Measurements from ENCODE around the gene STAM.

The STAM gene

GRCh38 chr10:17685233-17685840 lies 41.4 kb downstream of the STAM start:
- TF ChIP-seq TAF1 (IDR thresholded peaks at IDR 0.05; ENCODE audit: borderline replicate concordance, insufficient read depth, low read length), result no peak

DNA sequence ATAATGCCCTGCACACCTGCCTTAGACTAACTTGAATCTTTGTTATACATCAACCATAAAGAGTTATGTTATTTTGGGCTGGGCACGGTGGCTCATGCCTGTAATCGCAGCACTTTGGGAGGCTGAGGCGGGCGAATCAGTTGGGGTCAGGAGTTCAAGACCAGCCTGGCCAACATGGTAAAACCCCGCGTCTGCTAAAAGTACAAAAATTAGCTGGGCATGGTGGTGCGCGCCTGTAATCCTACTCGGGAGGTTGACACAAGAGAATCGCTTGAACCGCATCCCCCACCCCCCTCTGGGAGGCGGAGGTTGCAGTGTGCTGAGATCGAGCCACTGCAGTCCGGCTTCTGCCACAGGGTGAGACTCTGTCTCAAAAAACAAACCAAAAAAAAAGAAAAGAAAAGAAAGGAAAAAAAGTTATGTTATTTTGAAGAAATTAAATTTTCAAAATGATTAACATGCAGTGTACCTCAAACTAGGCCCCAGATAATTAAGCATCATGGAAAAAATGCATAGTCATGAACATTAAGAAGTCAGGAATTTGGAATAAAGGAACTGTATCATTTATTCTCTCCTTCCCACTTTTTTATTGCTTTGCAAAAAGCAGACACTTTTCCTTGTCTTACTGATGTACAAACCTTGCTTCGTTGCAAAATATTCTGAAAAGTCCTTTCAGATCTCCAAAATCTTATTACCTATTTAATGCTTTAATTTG lies 43.3 kb downstream of the STAM start:
- no peak for TF ChIP-seq SIN3A (IDR thresholded peaks at IDR 0.05; ENCODE audit: borderline replicate concordance, insufficient read depth, low read length)

DNA sequence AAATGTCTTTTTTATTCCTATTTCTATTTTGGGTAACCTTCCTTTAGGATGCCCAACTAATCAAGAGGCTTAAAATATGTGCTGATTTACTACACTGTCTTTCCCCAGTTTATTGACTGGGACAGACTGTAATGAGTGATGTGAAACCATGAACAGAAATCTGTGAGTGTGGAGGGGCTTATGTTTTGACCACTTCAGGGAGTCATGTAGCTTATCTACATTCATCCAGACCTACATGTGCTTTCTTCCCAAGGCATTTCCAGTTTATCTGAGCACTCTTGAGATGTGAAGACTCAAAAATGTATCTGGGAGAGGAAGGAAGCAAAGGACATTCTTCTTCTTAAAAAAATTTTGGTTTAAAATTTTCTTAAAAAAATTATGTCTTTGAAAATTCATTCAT lies 45.2 kb downstream of the STAM start:
- TF ChIP-seq FOXP2 (optimal IDR thresholded peaks at IDR 0.05; ENCODE audit: borderline replicate concordance, extremely low read depth, extremely low read length, insufficient read depth) (no peak), POLR2AphosphoS5 (IDR thresholded peaks at IDR 0.05; ENCODE audit: low read depth, low read length) (no peak), TAF1 (IDR thresholded peaks at IDR 0.05; ENCODE audit: borderline replicate concordance, insufficient read depth, low read length) (no peak), SIN3A (IDR thresholded peaks at IDR 0.05; ENCODE audit: borderline replicate concordance, insufficient read depth, low read length) (no peak)
- TF ChIP-seq, protein P1, sequence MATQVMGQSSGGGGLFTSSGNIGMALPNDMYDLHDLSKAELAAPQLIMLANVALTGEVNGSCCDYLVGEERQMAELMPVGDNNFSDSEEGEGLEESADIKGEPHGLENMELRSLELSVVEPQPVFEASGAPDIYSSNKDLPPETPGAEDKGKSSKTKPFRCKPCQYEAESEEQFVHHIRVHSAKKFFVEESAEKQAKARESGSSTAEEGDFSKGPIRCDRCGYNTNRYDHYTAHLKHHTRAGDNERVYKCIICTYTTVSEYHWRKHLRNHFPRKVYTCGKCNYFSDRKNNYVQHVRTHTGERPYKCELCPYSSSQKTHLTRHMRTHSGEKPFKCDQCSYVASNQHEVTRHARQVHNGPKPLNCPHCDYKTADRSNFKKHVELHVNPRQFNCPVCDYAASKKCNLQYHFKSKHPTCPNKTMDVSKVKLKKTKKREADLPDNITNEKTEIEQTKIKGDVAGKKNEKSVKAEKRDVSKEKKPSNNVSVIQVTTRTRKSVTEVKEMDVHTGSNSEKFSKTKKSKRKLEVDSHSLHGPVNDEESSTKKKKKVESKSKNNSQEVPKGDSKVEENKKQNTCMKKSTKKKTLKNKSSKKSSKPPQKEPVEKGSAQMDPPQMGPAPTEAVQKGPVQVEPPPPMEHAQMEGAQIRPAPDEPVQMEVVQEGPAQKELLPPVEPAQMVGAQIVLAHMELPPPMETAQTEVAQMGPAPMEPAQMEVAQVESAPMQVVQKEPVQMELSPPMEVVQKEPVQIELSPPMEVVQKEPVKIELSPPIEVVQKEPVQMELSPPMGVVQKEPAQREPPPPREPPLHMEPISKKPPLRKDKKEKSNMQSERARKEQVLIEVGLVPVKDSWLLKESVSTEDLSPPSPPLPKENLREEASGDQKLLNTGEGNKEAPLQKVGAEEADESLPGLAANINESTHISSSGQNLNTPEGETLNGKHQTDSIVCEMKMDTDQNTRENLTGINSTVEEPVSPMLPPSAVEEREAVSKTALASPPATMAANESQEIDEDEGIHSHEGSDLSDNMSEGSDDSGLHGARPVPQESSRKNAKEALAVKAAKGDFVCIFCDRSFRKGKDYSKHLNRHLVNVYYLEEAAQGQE (IDR thresholded peaks at IDR 0.05; ENCODE audit: insufficient read depth in 1 of 2, low read depth in 2 of 2, low read length in 2 of 2), result no peak

DNA sequence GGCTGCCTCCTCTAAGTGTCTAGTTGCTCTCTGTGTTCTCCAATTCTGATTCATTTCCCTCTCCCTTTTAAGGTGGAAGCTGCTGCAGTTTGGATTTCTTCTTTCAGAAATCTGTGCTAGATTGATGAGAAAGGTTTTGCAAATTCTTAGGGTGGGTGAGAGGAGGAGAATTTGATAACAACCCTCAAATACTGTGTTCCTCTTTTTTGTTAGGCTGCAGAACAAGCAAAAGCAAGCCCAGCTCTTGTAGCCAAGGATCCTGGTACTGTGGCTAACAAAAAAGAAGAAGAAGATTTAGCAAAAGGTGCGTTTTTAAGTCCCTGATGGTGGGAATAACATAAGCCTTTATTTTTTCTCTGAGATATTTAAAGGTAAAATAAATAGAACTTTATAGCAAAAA lies 49.1 kb downstream of the STAM start:
- TF ChIP-seq, protein P1 (IDR thresholded peaks at IDR 0.05; ENCODE audit: insufficient read depth in 1 of 2, low read depth in 2 of 2, low read length in 2 of 2), result no peak
- TF ChIP-seq POLR2AphosphoS5 (IDR thresholded peaks at IDR 0.05; ENCODE audit: low read depth, low read length), result no peak
- no peak for TF ChIP-seq TAF1 (IDR thresholded peaks at IDR 0.05; ENCODE audit: borderline replicate concordance, insufficient read depth, low read length)
- TF ChIP-seq FOXP2 (optimal IDR thresholded peaks at IDR 0.05; ENCODE audit: borderline replicate concordance, extremely low read depth, extremely low read length, insufficient read depth), result no peak
- no peak for TF ChIP-seq SIN3A (IDR thresholded peaks at IDR 0.05; ENCODE audit: borderline replicate concordance, insufficient read depth, low read length)

DNA sequence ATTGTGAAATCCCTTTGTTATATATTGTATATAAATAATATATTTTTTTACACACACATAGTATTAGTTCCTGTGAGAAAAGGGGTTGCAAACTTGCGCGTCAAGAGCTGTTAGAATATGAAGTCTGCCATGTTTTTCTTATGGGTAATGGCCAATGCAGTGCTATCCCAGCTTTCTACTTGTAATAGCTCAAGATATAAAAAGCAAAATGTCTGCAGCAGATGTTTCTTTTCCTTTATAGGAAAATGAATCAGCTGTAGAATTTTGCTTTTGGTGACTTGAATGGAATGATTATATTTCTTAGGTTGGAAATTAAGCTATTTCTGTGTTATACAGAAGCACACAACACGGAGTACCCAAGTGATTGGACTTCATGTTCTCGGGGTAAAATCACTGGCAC lies 54.7 kb downstream of the STAM start:
- TF ChIP-seq POLR2AphosphoS5 (IDR thresholded peaks at IDR 0.05; ENCODE audit: low read depth, low read length) (no peak), TAF1 (IDR thresholded peaks at IDR 0.05; ENCODE audit: borderline replicate concordance, insufficient read depth, low read length) (no peak), SIN3A (IDR thresholded peaks at IDR 0.05; ENCODE audit: borderline replicate concordance, insufficient read depth, low read length) (no peak), FOXP2 (optimal IDR thresholded peaks at IDR 0.05; ENCODE audit: borderline replicate concordance, extremely low read depth, extremely low read length, insufficient read depth) (no peak)
- TF ChIP-seq, protein P1 (IDR thresholded peaks at IDR 0.05; ENCODE audit: insufficient read depth in 1 of 2, low read depth in 2 of 2, low read length in 2 of 2), result no peak

DNA sequence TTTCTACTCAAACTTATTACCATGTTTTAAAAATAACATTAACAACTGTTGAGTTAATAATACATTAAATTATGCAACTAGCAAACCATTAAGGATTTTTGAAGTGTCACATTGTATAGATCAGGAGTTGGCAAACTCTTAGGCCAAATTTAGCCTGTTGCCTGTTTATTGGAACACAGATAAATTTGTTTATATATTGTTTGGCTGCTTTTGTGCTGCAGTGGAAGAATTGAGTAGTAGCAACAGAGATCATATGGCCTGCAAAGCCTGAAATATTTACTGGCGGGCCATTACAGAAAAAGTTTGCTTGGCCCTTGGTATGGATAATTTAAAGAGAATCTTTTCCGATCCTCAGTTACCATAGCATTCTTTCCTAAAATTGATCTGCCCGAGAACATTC lies 57.4 kb downstream of the STAM start:
- TF ChIP-seq FOXP2 (optimal IDR thresholded peaks at IDR 0.05; ENCODE audit: borderline replicate concordance, extremely low read depth, extremely low read length, insufficient read depth) (no peak), POLR2AphosphoS5 (IDR thresholded peaks at IDR 0.05; ENCODE audit: low read depth, low read length) (no peak), SIN3A (IDR thresholded peaks at IDR 0.05; ENCODE audit: borderline replicate concordance, insufficient read depth, low read length) (no peak), TAF1 (IDR thresholded peaks at IDR 0.05; ENCODE audit: borderline replicate concordance, insufficient read depth, low read length) (no peak)
- TF ChIP-seq, protein P1 (IDR thresholded peaks at IDR 0.05; ENCODE audit: insufficient read depth in 1 of 2, low read depth in 2 of 2, low read length in 2 of 2), result no peak

Data from PFSK-1 (cell line).